DND-41 (cell line): ENCODE measurements around the gene COL9A3.

ENCODE experiments used
- EZH2 ChIP-seq: IDR thresholded peaks from 3 replicates; pipeline ENCODE4 v1.6.1; 2012; ENCODE audit warnings: borderline replicate concordance, low read depth, mild to moderate bottlenecking, moderate library complexity, low read length, inconsistent platforms; ENCODE audit not compliant: severe bottlenecking
- TF ChIP-seq, protein P1 (sequence below): IDR thresholded peaks from 2 replicates; pipeline ENCODE4 v1.5.1; 2012; ENCODE audit warnings: borderline replicate concordance, low read length, moderate library complexity, mild to moderate bottlenecking; ENCODE audit not compliant: poor library complexity, severe bottlenecking; ENCODE audit errors: extremely low read depth

DNA sequence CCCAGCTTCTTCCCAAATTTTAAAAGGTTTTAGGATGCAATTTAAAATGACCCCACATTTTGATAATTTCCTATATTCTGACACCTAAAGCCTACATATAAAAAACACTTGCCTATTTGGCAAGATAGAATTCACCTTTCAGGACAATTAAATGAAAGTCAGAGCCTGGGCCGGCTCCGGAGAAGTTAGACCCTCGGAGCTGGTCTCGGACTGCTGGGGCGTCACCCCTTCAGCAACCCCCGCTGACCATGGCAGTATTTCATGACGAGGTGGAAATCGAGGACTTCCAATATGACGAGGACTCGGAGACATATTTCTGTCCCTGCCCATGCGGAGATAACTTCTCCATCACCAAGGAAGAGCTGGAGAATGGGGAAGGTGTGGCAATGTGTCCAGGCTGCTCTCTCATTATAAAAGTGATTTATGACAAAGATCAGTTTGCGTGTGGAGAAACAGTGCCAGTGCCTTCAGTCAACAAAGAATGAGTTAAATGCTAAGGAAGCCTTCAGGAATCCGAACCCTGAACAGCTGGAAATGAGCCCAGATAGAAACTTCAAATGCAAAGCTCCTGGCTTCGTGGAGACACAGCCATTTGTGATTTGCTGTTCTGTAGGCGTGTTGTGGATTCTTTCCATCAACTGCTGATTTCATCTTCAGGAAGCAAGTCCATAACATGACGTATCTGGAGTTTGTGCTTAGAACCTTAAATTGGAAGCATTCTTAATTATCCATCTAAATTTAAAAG, 28.7 kb downstream of the COL9A3 start:
- TF ChIP-seq, protein P1, sequence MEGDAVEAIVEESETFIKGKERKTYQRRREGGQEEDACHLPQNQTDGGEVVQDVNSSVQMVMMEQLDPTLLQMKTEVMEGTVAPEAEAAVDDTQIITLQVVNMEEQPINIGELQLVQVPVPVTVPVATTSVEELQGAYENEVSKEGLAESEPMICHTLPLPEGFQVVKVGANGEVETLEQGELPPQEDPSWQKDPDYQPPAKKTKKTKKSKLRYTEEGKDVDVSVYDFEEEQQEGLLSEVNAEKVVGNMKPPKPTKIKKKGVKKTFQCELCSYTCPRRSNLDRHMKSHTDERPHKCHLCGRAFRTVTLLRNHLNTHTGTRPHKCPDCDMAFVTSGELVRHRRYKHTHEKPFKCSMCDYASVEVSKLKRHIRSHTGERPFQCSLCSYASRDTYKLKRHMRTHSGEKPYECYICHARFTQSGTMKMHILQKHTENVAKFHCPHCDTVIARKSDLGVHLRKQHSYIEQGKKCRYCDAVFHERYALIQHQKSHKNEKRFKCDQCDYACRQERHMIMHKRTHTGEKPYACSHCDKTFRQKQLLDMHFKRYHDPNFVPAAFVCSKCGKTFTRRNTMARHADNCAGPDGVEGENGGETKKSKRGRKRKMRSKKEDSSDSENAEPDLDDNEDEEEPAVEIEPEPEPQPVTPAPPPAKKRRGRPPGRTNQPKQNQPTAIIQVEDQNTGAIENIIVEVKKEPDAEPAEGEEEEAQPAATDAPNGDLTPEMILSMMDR = no peak
- no peak for TF ChIP-seq EZH2
